GM21528 (cell line): ENCODE measurements around the gene TENT5C.
A peak's percentile ranks its signal among the peaks of the same experiment; 100 is the strongest.
"Not testable (repeated sequence)": the region's sequence is repeated elsewhere in the genome, so short reads cannot be mapped to it uniquely, and the experiment has no call there.

ENCODE experiments used
- ATAC-seq: cut with Tn5 transposase; IDR thresholded peaks from one replicate; pipeline ENCODE4 v1.9.1; 2021; ENCODE audit warnings: mild to moderate bottlenecking, moderate library complexity; ENCODE audit not compliant: unreplicated experiment, low FRiP score

TENT5C gene

DNA sequence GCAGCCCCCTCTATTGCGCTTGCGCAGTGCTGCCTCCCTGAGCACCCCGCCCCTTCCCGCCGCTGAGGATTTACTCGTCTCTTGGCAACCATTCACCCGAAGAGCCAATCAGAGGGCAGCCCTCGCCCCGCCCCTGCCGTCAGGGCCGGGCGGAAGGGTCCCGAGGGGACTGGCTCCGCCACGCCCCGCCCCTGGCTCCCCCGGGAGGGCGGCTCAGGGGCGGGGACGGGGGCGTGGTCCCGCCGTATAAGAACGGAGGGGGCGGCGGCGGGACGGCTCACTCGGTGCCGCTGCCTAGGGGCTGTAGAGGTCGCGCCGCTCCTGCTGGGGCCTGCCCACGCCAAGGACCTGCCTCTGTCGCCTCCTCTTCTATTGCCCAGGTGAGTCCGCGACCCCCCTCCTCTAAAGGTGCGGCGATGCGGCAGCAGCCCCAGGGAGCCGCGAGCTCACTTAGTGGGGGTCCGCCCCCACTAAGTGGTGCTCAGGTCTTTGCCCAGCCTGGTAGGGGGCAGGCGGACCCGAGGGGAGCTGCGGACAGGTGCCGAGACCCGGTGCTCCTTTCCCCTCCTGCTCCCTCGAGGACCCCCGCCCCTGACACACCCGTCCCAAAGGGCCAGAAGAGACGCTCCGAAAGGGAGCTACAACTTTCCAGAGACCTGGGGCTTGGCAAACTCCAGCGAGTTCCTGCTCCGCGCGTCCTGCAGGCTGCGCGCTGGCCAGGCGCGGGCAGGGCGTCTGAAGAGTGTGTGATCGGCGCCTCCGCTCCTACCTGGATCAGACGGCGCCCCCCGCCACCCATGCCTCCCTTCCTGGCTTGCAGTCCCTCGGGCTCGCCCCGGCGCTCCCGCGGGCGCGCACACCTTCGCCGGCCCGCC, at the start of gene TENT5C:
Gene TENT5C (plus strand): TSS at position 275 of the 875 bp plus-strand sequence. CDS start 16,821 bp downstream, outside the sequence.
- peak; percentile 93 for ATAC-seq

- ATAC-seq = no peak
Observed at GRCh38 chr1:117556341-117556740, 49.5 kb upstream of the TENT5C start.

GRCh38 chr1:117556976-117557375, 48.9 kb upstream of the TENT5C start:
- no peak for ATAC-seq

DNA sequence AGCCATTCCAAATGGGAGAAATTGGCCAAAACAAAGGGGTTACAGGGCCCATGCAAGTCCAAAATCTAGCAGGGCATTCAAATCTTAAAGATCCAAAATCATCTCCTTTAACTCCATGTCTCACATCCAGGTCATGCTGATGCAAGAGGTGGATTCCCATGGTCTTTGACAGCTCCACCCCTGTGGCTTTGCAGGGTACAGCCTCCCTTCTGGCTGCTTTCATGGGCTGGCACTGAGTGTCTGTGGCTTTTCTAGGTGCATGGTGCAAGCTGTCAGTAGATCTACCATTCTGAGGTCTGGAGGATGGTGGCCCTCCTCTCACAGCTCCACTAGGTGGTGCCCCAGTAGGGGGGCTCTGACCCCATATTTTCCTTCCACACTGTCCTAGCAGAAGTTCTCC, 47.4 kb upstream of the TENT5C start:
- ATAC-seq = not testable (repeated sequence)

GRCh38 chr1:117559139-117559538, 46.7 kb upstream of the TENT5C start:
- ATAC-seq = no peak

DNA sequence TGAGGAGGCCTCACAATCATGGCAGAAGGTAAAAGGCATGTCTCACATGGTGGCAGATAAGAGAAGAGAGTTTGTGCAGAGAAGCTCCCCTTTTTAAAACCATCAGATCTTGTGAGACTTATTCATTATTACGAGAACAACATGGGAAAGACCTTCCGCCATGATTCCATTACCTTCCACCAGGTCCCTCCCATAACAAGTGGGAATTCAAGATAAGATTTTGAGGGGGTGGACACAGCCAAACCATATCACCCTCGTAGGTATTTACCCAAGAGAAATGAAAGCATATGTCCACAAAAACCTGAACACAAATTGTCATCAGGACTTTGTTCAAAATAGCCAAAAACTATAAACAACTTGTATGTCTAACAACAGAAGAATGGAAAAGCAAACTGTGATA, 45.9 kb upstream of the TENT5C start:
- ATAC-seq = no peak

GRCh38 chr1:117561071-117561470, 44.8 kb upstream of the TENT5C start:
- ATAC-seq = no peak

GRCh38 chr1:117561551-117561950, 44.3 kb upstream of the TENT5C start:
- no peak for ATAC-seq

DNA sequence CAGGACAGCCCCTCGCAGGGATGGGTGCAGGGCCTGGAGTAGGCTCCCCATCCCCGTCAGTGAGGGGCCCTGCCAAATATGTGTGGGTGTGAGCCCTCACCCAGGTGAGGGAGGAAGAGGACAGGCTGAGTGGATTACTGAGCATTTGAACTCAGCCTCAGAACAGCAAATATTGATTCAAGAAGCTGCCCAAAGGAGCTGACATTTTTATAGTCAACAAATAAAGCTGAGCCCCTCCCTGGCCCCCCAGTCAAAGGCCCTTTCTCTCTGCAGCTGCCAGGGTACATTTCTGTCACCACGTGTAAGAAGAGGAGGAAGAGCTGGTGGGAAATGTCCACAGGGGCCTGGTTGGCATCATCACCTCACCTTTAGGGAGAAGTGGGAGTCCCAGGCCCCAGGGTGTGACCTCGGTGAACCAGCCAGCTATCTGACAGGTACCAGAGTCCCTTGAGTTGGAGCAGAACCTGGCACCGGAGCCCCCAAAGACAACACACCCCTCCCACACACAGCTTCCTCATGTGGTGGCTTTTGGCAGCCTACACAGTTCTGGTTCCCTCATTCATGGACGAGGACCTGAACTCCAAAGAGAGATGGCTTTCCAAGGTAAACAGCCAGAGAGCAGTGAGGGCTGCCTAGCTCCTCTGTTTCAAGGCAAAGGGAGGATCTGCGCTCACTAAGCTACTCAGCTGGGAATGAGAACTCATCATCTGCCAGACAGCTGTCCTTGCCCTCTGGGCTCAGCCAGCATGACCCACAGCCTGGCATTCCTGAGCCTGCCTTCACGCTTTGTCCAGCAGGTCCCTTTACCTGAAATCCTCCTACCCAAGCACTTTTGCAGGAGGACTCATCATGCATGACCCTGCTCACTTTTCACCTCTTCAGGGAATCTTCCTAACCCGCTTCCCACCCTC, 43.0 kb upstream of the TENT5C start:
- no peak for ATAC-seq

- no peak for ATAC-seq
Observed at GRCh38 chr1:117563492-117563875, 42.4 kb upstream of the TENT5C start.

DNA sequence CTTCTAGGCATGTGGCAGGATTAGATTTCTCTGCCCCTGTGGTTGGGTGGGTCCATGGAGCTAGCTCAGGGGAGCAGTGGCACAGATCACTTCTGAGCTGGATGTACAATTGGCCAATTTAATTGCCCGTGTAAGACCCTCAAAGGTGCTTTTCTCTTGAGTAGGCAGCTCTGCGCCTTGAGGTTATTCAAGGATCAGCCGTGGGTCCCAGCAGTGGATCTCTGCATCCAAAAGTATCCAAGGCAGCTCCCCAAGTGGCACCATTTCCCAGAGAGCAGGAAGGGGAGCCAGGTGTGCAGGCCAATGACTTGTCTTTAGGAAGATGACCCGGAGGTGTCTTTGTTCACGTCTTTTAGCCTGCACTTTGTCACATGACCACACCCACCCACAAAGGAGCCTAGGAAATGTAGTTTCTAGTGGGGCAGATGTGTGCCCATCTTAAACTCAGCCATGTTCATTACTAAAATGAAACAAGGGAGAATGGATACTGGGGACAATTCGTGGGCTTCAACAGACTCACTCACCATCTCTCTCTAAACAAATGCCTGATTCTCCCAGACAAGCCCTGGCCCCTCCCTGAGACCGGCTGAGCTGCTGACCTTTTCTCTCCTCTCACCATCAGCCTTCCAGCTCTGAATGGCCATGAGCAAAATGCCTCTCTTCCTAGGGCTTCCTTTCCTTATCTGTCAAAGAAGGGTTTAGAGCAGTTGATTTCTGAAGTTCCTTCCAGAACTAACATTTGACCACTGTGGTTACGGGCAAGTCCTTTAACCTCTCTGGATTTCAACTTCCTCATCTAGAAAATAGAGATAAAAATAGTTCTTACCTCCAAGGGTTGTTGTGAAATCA, 41.4 kb upstream of the TENT5C start:
- ATAC-seq = no peak

GRCh38 chr1:117565076-117565556, 40.7 kb upstream of the TENT5C start:
- no peak for ATAC-seq

DNA sequence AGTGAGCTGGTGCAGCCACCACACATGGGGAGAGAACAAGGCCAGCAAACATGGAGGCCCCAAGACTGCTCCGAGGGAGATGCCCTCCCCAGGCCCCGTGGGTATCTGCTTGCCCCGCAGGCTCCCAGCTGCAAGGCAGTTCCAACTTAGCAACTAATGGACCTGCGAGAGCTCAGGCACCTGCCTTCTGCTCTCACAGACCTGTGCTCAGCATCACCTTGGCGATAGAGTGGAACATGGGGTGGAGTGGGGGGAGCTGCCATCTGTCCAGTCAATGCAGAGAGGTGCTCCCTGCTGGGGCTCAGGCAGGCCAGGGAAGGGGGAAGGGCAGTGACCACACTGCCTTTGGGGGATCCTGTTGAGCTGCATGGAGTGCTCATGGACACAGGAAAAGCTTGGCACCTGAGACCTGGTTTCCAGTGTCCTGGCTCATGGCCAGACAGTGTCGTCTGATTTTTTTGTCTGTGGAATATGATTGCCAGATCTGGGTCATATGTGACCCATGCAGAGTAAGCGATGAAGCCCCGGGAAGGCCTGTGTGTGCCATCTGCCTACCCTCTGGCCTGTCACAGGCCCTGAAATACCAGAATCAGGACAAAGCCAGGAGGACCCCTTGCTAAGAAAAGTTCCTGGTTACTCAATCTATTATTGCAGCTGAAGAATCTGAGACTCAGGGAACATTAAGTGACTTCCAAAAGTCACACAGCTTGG, 39.9 kb upstream of the TENT5C start:
- no peak for ATAC-seq

DNA sequence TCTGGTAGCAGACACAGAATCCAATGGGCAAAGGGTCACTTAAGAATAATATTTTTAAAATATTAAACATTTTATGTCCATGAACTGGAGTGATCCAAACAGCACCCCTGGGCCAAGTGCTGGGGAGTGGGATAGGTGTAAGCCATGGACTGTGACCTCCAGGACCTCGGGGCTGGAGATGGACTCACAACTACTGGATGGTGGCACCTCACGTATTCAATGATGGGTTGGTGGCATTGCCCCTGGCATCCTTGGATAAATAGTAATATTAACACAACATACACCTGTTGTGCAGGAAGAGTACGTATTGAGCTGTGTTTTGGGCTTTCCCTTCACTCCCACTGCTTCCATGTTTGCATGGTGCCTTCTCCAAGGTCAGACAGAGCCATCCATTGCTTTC, 39.3 kb upstream of the TENT5C start:
- no peak for ATAC-seq

DNA sequence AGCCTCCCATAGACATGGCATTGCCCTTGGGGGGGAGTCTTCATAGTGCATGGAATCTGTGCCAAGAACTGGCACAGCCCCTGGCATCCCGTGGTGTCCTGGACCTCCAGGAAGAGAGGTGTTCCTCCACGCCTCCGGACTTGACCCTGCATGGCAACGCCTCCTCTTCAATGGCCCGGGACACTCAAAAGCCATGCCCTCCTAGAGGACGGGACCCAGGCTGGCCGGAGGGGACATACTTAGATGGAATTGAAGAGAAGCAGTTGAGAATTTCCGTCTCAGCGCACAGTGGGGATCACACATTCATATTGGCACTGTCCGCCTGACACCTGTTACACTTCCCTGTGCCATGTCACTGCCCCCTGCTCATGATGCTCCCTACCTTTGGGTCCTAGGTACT, 38.4 kb upstream of the TENT5C start:
- ATAC-seq = no peak

DNA sequence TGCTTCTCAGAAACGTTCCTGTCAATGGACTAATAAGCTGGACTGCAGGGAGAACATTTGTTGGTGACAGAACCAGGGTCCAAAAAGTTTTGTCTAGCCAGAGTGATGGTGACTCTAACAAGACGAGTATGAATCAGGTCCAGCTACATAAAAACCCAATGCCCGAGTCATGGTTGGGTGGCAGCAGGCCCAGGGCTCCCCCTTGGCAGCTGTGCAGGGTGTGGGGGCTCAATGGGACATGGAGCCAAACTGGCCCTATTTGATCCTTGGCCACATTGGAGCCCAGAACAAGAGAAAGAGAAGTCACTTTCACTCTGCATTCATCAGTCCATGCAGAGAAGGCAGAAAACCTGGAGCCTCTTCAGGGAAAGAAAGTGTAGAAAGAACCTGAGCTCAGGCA, 37.9 kb upstream of the TENT5C start:
- ATAC-seq = no peak

DNA sequence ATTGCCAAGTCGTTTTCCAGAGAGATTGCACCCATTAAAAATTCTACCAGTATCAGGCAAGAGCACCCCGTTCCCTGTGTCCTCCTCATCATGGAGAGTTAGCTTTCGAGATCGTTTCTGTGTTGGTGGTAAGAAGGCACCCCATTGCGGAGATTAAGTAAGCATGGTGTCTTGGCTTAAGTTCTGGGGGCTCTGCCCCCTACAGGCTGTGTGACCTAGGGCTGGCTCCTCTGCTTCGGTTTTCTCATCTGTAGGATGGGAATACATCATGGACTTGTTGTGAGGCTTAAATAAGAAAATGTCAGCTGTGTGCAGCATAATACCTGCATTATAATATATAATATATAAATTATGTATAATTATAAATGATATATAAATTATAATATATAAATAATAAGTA, 36.8 kb upstream of the TENT5C start:
- no peak for ATAC-seq

- ATAC-seq = no peak
Observed at GRCh38 chr1:117569856-117570255, 36.0 kb upstream of the TENT5C start.

DNA sequence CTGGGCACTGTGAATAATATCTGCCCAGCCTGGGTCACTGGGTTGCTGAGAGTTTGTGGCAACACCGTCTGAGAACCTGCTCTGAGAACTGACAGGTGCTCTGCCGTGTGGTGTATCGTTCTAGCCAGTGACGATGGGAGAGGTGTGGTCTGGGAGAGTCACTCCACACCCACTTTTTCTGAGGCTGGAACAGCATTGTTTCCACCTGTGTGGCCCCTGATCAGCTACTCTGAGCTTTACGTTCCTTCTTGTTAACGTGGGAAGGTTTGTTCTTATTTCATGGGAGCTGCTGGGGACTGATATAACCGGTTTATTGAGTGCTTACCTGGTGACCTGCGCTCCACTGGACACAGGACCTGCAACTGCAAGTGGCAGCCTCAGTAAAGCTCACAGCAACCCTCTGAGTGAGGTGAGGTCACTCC, 34.8 kb upstream of the TENT5C start:
- no peak for ATAC-seq

- no peak for ATAC-seq
Observed at GRCh38 chr1:117571496-117571895, 34.4 kb upstream of the TENT5C start.
